CD14-positive monocyte (primary cell): Measurements from ENCODE around the gene ZNF235. TPM values are rescaled to one million over a fixed set of nuclear protein-coding genes. Genes with fewer than 3 reads are reported as not detected.

Source experiments
- DNase-seq, 3 donors: peaks; one replicate each; pipeline ENCODE4 v3.0.0-alpha.2; 2011 to 2022
- H2AFZ ChIP-seq: 2 replicates; pipeline ENCODE4 v1.6.0; 2012; ENCODE audit warnings: mild to moderate bottlenecking, low read depth, low read length, inconsistent platforms; ENCODE audit not compliant: insufficient read depth, poor library complexity, severe bottlenecking
- H3K27ac ChIP-seq, 2 donors: 1 replicate in 1 of 2; 2 replicates in 1 of 2; pipeline ENCODE4 v1.5.1; 2012 to 2013; ENCODE audit warnings: low read length in 2 of 2, control low read depth in 1 of 2, inconsistent platforms in 1 of 2, low read depth in 1 of 2, mild to moderate bottlenecking in 1 of 2
- H3K27me3 ChIP-seq, 2 donors: one replicate each; pipeline versions ENCODE4 v1.6.0 to v1.6.1; 2011 to 2013; ENCODE audit warnings: low read length in 2 of 2; ENCODE audit not compliant: control insufficient read depth in 2 of 2, insufficient read depth in 2 of 2
- H3K36me3 ChIP-seq, 2 donors: replicated peaks in 1 of 2; 1 replicate in 1 of 2; 2 replicates in 1 of 2; pipeline versions ENCODE4 v1.5.1 to v1.6.1; 2012 to 2013; ENCODE audit warnings: low read length in 2 of 2, control low read depth in 1 of 2, inconsistent platforms in 1 of 2, mild to moderate bottlenecking in 1 of 2; ENCODE audit not compliant: insufficient read depth in 2 of 2, control insufficient read depth in 1 of 2
- H3K4me1 ChIP-seq, 2 donors: 1 replicate in 1 of 2; 2 replicates in 1 of 2; pipeline versions ENCODE4 v1.5.1 to v1.6.1; 2012 to 2013; ENCODE audit warnings: low read length in 2 of 2, control low read depth in 1 of 2, inconsistent platforms in 1 of 2, mild to moderate bottlenecking in 1 of 2, moderate library complexity in 1 of 2; ENCODE audit not compliant: insufficient read depth in 2 of 2, control insufficient read depth in 1 of 2
- H3K4me2 ChIP-seq: replicated peaks from 2 replicates; pipeline ENCODE3; 2012; ENCODE audit warnings: low read length, moderate library complexity, mild to moderate bottlenecking; ENCODE audit not compliant: poor library complexity, severe bottlenecking; ENCODE audit errors: extremely low read depth
- H3K4me3 ChIP-seq, 3 experiments: fragments of 200-600 bp in 1 of 3; sonication (generic) in 1 of 3; replicated peaks in 1 of 3; 1 replicate in 2 of 3; 2 replicates in 1 of 3; pipeline ENCODE4 v1.5.1; 2011 to 2013; ENCODE audit warnings: low read length in 3 of 3, mild to moderate bottlenecking in 3 of 3, control low read depth in 2 of 3, low read depth in 2 of 3, inconsistent platforms in 1 of 3, moderate library complexity in 1 of 3
- H3K79me2 ChIP-seq: 2 replicates; pipeline ENCODE4 v1.6.0; 2012; ENCODE audit warnings: mild to moderate bottlenecking, control low read depth, inconsistent platforms, low read length, moderate library complexity; ENCODE audit not compliant: insufficient read depth
- H3K9ac ChIP-seq: 2 replicates; pipeline ENCODE4 v1.6.0; 2017; ENCODE audit warnings: low read length, mild to moderate bottlenecking; ENCODE audit not compliant: insufficient read depth, poor library complexity, severe bottlenecking
- H3K9me3 ChIP-seq, 2 donors: replicated peaks in 1 of 2; 1 replicate in 1 of 2; 2 replicates in 1 of 2; pipeline versions ENCODE4 v1.5.1 to v1.6.1; 2012 to 2013; ENCODE audit warnings: low read length in 2 of 2, control low read depth in 1 of 2; ENCODE audit not compliant: control insufficient read depth in 1 of 2, insufficient read depth in 1 of 2
- H4K20me1 ChIP-seq: 2 replicates; pipeline ENCODE4 v1.6.0; 2012; ENCODE audit warnings: mild to moderate bottlenecking, low read length, control low read depth, moderate library complexity; ENCODE audit not compliant: insufficient read depth
- H3K27ac Mint-ChIP-seq, 7 donors: one replicate each; pipeline ENCODE4 v1.8.0; 2020; ENCODE audit warnings: mild to moderate bottlenecking in 7 of 7, mixed read lengths in 7 of 7, moderate library complexity in 6 of 7, inconsistent platforms in 2 of 7
- H3K27me3 Mint-ChIP-seq, 3 donors: one replicate each; pipeline ENCODE4 v1.8.0; 2021 to 2022; ENCODE audit warnings: low read depth in 3 of 3, mild to moderate bottlenecking in 3 of 3, mixed read lengths in 3 of 3, moderate library complexity in 3 of 3, inconsistent platforms in 1 of 3
- H3K36me3 Mint-ChIP-seq, 2 donors: one replicate each; pipeline ENCODE4 v1.8.0; 2020; ENCODE audit warnings: mixed read lengths in 2 of 2, inconsistent platforms in 1 of 2, mild to moderate bottlenecking in 1 of 2
- H3K4me1 Mint-ChIP-seq: one replicate; pipeline ENCODE4 v1.8.0; 2020; ENCODE audit warnings: mild to moderate bottlenecking, mixed read lengths
- H3K4me3 Mint-ChIP-seq, 2 donors: one replicate each; pipeline ENCODE4 v1.8.0; 2020; ENCODE audit warnings: mild to moderate bottlenecking in 2 of 2, mixed read lengths in 2 of 2, moderate library complexity in 1 of 2
- H3K9me3 Mint-ChIP-seq, 7 donors: one replicate each; pipeline ENCODE4 v1.8.0; 2020 to 2022; ENCODE audit warnings: mixed read lengths in 7 of 7, mild to moderate bottlenecking in 6 of 7, moderate library complexity in 6 of 7, inconsistent platforms in 2 of 7
- CTCF ChIP-seq: fragments of 200-600 bp; IDR thresholded peaks from one replicate; pipeline ENCODE4 v1.8.0; 2022; ENCODE audit warnings: antibody characterized with exemption, mild to moderate bottlenecking
- WGBS: methylation state at CpG from one replicate; pipeline ENCODE4 v1.1.5; 2013; ENCODE audit warnings: missing lambda C conversion rate; ENCODE audit not compliant: insufficient coverage; 5-methylcytosine and 5-hydroxymethylcytosine counted together
- intact Hi-C, 2 donors: fragments of 100-400 bp; cut with micrococcal nuclease; formaldehyde crosslinking; loops; one replicate each; pipeline versions ENCODE4 v1.15.0 to v1.15.1; 2023
- polyA plus RNA-seq, 3 donors: library from polyadenylated mRNA; depleted of rRNA in 1 of 3; unstranded in 2 of 3; stranded (reverse) in 1 of 3; fragments of 300-500 nt in 2 of 3; fragments of >200 nt in 1 of 3; fragmentation: Illumina TruSeq in 2 of 3; gene quantifications; 1 replicate in 2 of 3; 2 replicates in 1 of 3; pipeline ENCODE4 v1.2.3, GENCODE V29; 2012 to 2021

ZNF235 gene
- polyA plus RNA-seq, 3 donors, result 0.64 to 3.0 (median 0.92) TPM

GRCh38 chr19:44303976-44304568, 753 bp downstream of the ZNF235 start:
- WGBS, result 0% methylated on average over 7 of the region's 11 CpGs
- Mint-ChIP-seq H3K9me3 (peaks cover 16 to 42% (median 34%) of the 10 kb centered on the region in 7 donors), H3K27me3 (peaks cover 1 to 3% (median 2%) of the 10 kb centered on the region in 3 donors), H3K36me3 (peaks cover 24 to 27% of the 10 kb centered on the region in 2 donors), H3K27ac (peak overlapping the region in 3 of 7 donors; percentile 54 to 78 (median 73)), H3K4me1 (peaks cover 16% of the 10 kb centered on the region), H3K4me3 (peak overlapping the region; percentile 92 to 96)
- no peak for DNase-seq
- peak overlapping the region; percentile 99 for H2AFZ ChIP-seq
- H3K9ac ChIP-seq, result peak overlapping the region; percentile 72
- H3K4me2 ChIP-seq, result peak overlapping the region; percentile 92
- H3K9me3 ChIP-seq, result peaks cover 14 to 35% of the 10 kb centered on the region in 2 donors
- H3K27ac ChIP-seq, result peak overlapping the region in 1 of 2 donors; percentile 67
- H4K20me1 ChIP-seq, result no peaks in the 10 kb centered on the region
- H3K27me3 ChIP-seq, result no peaks in the 10 kb centered on the region
- peaks cover 3% of the 10 kb centered on the region for H3K79me2 ChIP-seq
- H3K4me3 ChIP-seq, result peak overlapping the region; percentile 70 to 98 (median 93)
- no peak for TF ChIP-seq CTCF
- H3K4me1 ChIP-seq, result peaks cover 12 to 19% of the 10 kb centered on the region in 2 donors
- intact Hi-C loops, result no loop called here
- H3K36me3 ChIP-seq, result peaks cover 14 to 31% of the 10 kb centered on the region in 2 donors

GRCh38 chr19:44303320-44303719, 1.5 kb downstream of the ZNF235 start:
- Histone ChIP-seq H3K4me2 (no peak overlapping the region), H3K27me3 (no peaks in the 10 kb centered on the region), H3K79me2 (peaks cover 3% of the 10 kb centered on the region), H3K9ac (no peak overlapping the region), H3K4me1 (peaks cover 12 to 19% of the 10 kb centered on the region in 2 donors), H3K36me3 (peaks cover 21 to 39% of the 10 kb centered on the region in 2 donors), H2AFZ (no peak overlapping the region), H3K9me3 (peaks cover 14 to 30% of the 10 kb centered on the region in 2 donors), H3K27ac (no peak overlapping the region), H3K4me3 (no peak overlapping the region), H4K20me1 (no peaks in the 10 kb centered on the region)
- Mint-ChIP-seq H3K4me1 (peaks cover 16% of the 10 kb centered on the region), H3K36me3 (peaks cover 31 to 35% of the 10 kb centered on the region in 2 donors), H3K9me3 (peaks cover 11 to 43% (median 32%) of the 10 kb centered on the region in 7 donors), H3K4me3 (no peak overlapping the region), H3K27me3 (peaks cover 1 to 3% (median 2%) of the 10 kb centered on the region in 3 donors), H3K27ac (no peak overlapping the region)
- 98% methylated on average over 3 of the region's 4 CpGs for WGBS
- TF ChIP-seq CTCF, result no peak
- DNase-seq, result no peak
- intact Hi-C loops, result no loop called here
